ENCODE results near the gene SLC36A3. TPM values are rescaled to one million over a fixed set of nuclear protein-coding genes. Genes with fewer than 3 reads are reported as not detected.

Gene SLC36A3
- polyA plus RNA-seq, 1 donor = not detected

- no CpG with 5 or more reads among the region's 5 CpGs for WGBS (ENCODE audit: insufficient coverage, low lambda C conversion rate)
- DNase-seq = no peak
- Histone ChIP-seq H3K36me3 (ENCODE audit: control insufficient read depth, insufficient read depth, low read length) (no peaks in the 10 kb centered on the region), H3K27ac (ENCODE audit: low read length) (no peak overlapping the region), H3K4me1 (ENCODE audit: control insufficient read depth, insufficient read depth, low read length) (no peaks in the 10 kb centered on the region), H3K27me3 (ENCODE audit: control insufficient read depth, insufficient read depth, low read length) (no peaks in the 10 kb centered on the region), H3K9me3 (ENCODE audit: control insufficient read depth, low read depth, low read length) (no peaks in the 10 kb centered on the region), H3K4me3 (ENCODE audit: low read length) (no peak overlapping the region)
Observed at GRCh38 chr5:151285683-151286082, 17.9 kb downstream of the SLC36A3 start.

- Histone ChIP-seq H3K27ac (ENCODE audit: low read length) (no peak overlapping the region), H3K9me3 (ENCODE audit: control insufficient read depth, low read depth, low read length) (no peaks in the 10 kb centered on the region), H3K4me1 (ENCODE audit: control insufficient read depth, insufficient read depth, low read length) (no peaks in the 10 kb centered on the region), H3K4me3 (ENCODE audit: low read length) (no peak overlapping the region), H3K27me3 (ENCODE audit: control insufficient read depth, insufficient read depth, low read length) (no peaks in the 10 kb centered on the region), H3K36me3 (ENCODE audit: control insufficient read depth, insufficient read depth, low read length) (no peaks in the 10 kb centered on the region)
- WGBS (ENCODE audit: insufficient coverage, low lambda C conversion rate) = 92% methylated on average over 2 of the region's 8 CpGs
- no peak for DNase-seq
Observed at GRCh38 chr5:151284392-151284967, 19.1 kb downstream of the SLC36A3 start.

GRCh38 chr5:151283120-151283825, 20.3 kb downstream of the SLC36A3 start:
- Histone ChIP-seq H3K4me3 (ENCODE audit: low read length) (no peak overlapping the region), H3K36me3 (ENCODE audit: control insufficient read depth, insufficient read depth, low read length) (no peaks in the 10 kb centered on the region), H3K27me3 (ENCODE audit: control insufficient read depth, insufficient read depth, low read length) (no peaks in the 10 kb centered on the region), H3K9me3 (ENCODE audit: control insufficient read depth, low read depth, low read length) (no peaks in the 10 kb centered on the region), H3K4me1 (ENCODE audit: control insufficient read depth, insufficient read depth, low read length) (no peaks in the 10 kb centered on the region), H3K27ac (ENCODE audit: low read length) (no peak overlapping the region)
- no CpG with 5 or more reads among the region's 4 CpGs for WGBS (ENCODE audit: insufficient coverage, low lambda C conversion rate)
- no peak for DNase-seq

- DNase-seq = no peak
- Histone ChIP-seq H3K27me3 (ENCODE audit: control insufficient read depth, insufficient read depth, low read length) (no peaks in the 10 kb centered on the region), H3K9me3 (ENCODE audit: control insufficient read depth, low read depth, low read length) (no peaks in the 10 kb centered on the region), H3K4me1 (ENCODE audit: control insufficient read depth, insufficient read depth, low read length) (no peaks in the 10 kb centered on the region), H3K27ac (ENCODE audit: low read length) (no peak overlapping the region), H3K4me3 (ENCODE audit: low read length) (no peak overlapping the region), H3K36me3 (ENCODE audit: control insufficient read depth, insufficient read depth, low read length) (no peaks in the 10 kb centered on the region)
- 96% methylated on average over 8 of the region's 13 CpGs for WGBS (ENCODE audit: insufficient coverage, low lambda C conversion rate)
Observed at GRCh38 chr5:151281001-151281639, 22.4 kb downstream of the SLC36A3 start.

- Histone ChIP-seq H3K27ac (ENCODE audit: low read length) (no peak overlapping the region), H3K9me3 (ENCODE audit: control insufficient read depth, low read depth, low read length) (no peaks in the 10 kb centered on the region), H3K4me1 (ENCODE audit: control insufficient read depth, insufficient read depth, low read length) (no peaks in the 10 kb centered on the region), H3K4me3 (ENCODE audit: low read length) (no peak overlapping the region), H3K27me3 (ENCODE audit: control insufficient read depth, insufficient read depth, low read length) (no peaks in the 10 kb centered on the region), H3K36me3 (ENCODE audit: control insufficient read depth, insufficient read depth, low read length) (no peaks in the 10 kb centered on the region)
- WGBS (ENCODE audit: insufficient coverage, low lambda C conversion rate) = no CpG with 5 or more reads among the region's 2 CpGs
- no peak for DNase-seq
Observed at GRCh38 chr5:151280443-151280842, 23.1 kb downstream of the SLC36A3 start.

- WGBS (ENCODE audit: insufficient coverage, low lambda C conversion rate) = 100% methylated on average over 1 of the region's 5 CpGs
- Histone ChIP-seq H3K36me3 (ENCODE audit: control insufficient read depth, insufficient read depth, low read length) (no peaks in the 10 kb centered on the region), H3K4me1 (ENCODE audit: control insufficient read depth, insufficient read depth, low read length) (no peaks in the 10 kb centered on the region), H3K27me3 (ENCODE audit: control insufficient read depth, insufficient read depth, low read length) (no peaks in the 10 kb centered on the region), H3K4me3 (ENCODE audit: low read length) (no peak overlapping the region), H3K9me3 (ENCODE audit: control insufficient read depth, low read depth, low read length) (no peaks in the 10 kb centered on the region), H3K27ac (ENCODE audit: low read length) (no peak overlapping the region)
- no peak for DNase-seq
Observed at GRCh38 chr5:151278845-151279244, 24.7 kb downstream of the SLC36A3 start.

GRCh38 chr5:151275803-151276202, 27.8 kb downstream of the SLC36A3 start:
- H3K9me3 ChIP-seq (ENCODE audit: control insufficient read depth, low read depth, low read length) = no peaks in the 10 kb centered on the region
- no peak for DNase-seq
- no peaks in the 10 kb centered on the region for H3K27me3 ChIP-seq (ENCODE audit: control insufficient read depth, insufficient read depth, low read length)
- H3K4me1 ChIP-seq (ENCODE audit: control insufficient read depth, insufficient read depth, low read length) = no peaks in the 10 kb centered on the region
- H3K36me3 ChIP-seq (ENCODE audit: control insufficient read depth, insufficient read depth, low read length) = no peaks in the 10 kb centered on the region
- no CpG with 5 or more reads among the region's 2 CpGs for WGBS (ENCODE audit: insufficient coverage, low lambda C conversion rate)
- H3K27ac ChIP-seq (ENCODE audit: low read length) = no peak overlapping the region
- H3K4me3 ChIP-seq (ENCODE audit: low read length) = no peak overlapping the region

GRCh38 chr5:151274666-151275065, 28.9 kb downstream of the SLC36A3 start:
- H3K36me3 ChIP-seq (ENCODE audit: control insufficient read depth, insufficient read depth, low read length) = no peaks in the 10 kb centered on the region
- H3K4me3 ChIP-seq (ENCODE audit: low read length) = no peak overlapping the region
- H3K27me3 ChIP-seq (ENCODE audit: control insufficient read depth, insufficient read depth, low read length) = no peaks in the 10 kb centered on the region
- H3K4me1 ChIP-seq (ENCODE audit: control insufficient read depth, insufficient read depth, low read length) = no peaks in the 10 kb centered on the region
- H3K9me3 ChIP-seq (ENCODE audit: control insufficient read depth, low read depth, low read length) = no peaks in the 10 kb centered on the region
- no peak for DNase-seq
- H3K27ac ChIP-seq (ENCODE audit: low read length) = no peak overlapping the region

- no peak for DNase-seq
- no peak overlapping the region for H3K27ac ChIP-seq (ENCODE audit: low read length)
- no peaks in the 10 kb centered on the region for H3K4me1 ChIP-seq (ENCODE audit: control insufficient read depth, insufficient read depth, low read length)
- H3K4me3 ChIP-seq (ENCODE audit: low read length) = no peak overlapping the region
- no peaks in the 10 kb centered on the region for H3K9me3 ChIP-seq (ENCODE audit: control insufficient read depth, low read depth, low read length)
- peaks cover 20% of the 10 kb centered on the region for H3K36me3 ChIP-seq (ENCODE audit: control insufficient read depth, insufficient read depth, low read length)
- no peaks in the 10 kb centered on the region for H3K27me3 ChIP-seq (ENCODE audit: control insufficient read depth, insufficient read depth, low read length)
Observed at GRCh38 chr5:151271336-151271735, 32.2 kb downstream of the SLC36A3 start.

- H3K36me3 ChIP-seq (ENCODE audit: control insufficient read depth, insufficient read depth, low read length) = peaks cover 21% of the 10 kb centered on the region
Observed at GRCh38 chr5:151270599-151270998, 33.0 kb downstream of the SLC36A3 start.

More at GRCh38 chr5:151270599-151270998, 33.0 kb downstream of the SLC36A3 start:
- H3K4me3 ChIP-seq (ENCODE audit: low read length) = no peak overlapping the region
- no peaks in the 10 kb centered on the region for H3K27me3 ChIP-seq (ENCODE audit: control insufficient read depth, insufficient read depth, low read length)
- H3K4me1 ChIP-seq (ENCODE audit: control insufficient read depth, insufficient read depth, low read length) = no peaks in the 10 kb centered on the region
- no peaks in the 10 kb centered on the region for H3K9me3 ChIP-seq (ENCODE audit: control insufficient read depth, low read depth, low read length)
- no CpG with 5 or more reads among the region's 1 CpG for WGBS (ENCODE audit: insufficient coverage, low lambda C conversion rate)
- no peak overlapping the region for H3K27ac ChIP-seq (ENCODE audit: low read length)
- no peak for DNase-seq
